SU-DHL-6 (cell line): ENCODE measurements around the gene SCUBE1.

Experiments
- H2AFZ ChIP-seq: fragments of 200-600 bp; sonication (generic); 2 replicates; pipeline ENCODE4 v1.6.1; 2014; ENCODE audit warnings: low read depth, mild to moderate bottlenecking, moderate library complexity, mixed read lengths, antibody characterized with exemption, low read length; ENCODE audit not compliant: severe bottlenecking
- H3F3A ChIP-seq: fragments of 200-600 bp; shearing (Covaris generic); 2 replicates; pipeline ENCODE4 v1.6.0; 2016; ENCODE audit warnings: antibody characterized with exemption, mild to moderate bottlenecking; ENCODE audit not compliant: insufficient read depth
- H3K27ac ChIP-seq: fragments of 200-600 bp; sonication (generic); 2 replicates; pipeline ENCODE4 v1.5.1; 2016; ENCODE audit warnings: low read depth, mild to moderate bottlenecking, low read length, moderate library complexity, mixed read lengths
- H3K27me3 ChIP-seq: fragments of 200-600 bp; sonication (generic), shearing (Covaris generic); 2 replicates; pipeline ENCODE4 v1.6.0; 2014; ENCODE audit warnings: mild to moderate bottlenecking, low read length
- H3K36me3 ChIP-seq: fragments of 200-600 bp; sonication (generic); 2 replicates; pipeline ENCODE4 v1.6.1; 2014; ENCODE audit warnings: mild to moderate bottlenecking, low read length, mixed read lengths
- H3K4me2 ChIP-seq: fragments of 300-600, 200-600 bp; shearing (Covaris generic), sonication (generic); 2 replicates; pipeline ENCODE4 v1.6.0; 2014; ENCODE audit warnings: low read length, low read depth, mild to moderate bottlenecking; ENCODE audit not compliant: poor library complexity, severe bottlenecking
- H3K4me3 ChIP-seq: fragments of 200-600 bp; sonication (generic); 2 replicates; pipeline ENCODE4 v1.5.1; 2014; ENCODE audit warnings: antibody characterized with exemption, low read length, mild to moderate bottlenecking, mixed read lengths; ENCODE audit not compliant: insufficient read depth, poor library complexity, severe bottlenecking
- H3K79me2 ChIP-seq: fragments of 200-600 bp; sonication (generic); 2 replicates; pipeline ENCODE4 v1.6.1; 2014; ENCODE audit warnings: mild to moderate bottlenecking, low read length, moderate library complexity; ENCODE audit not compliant: insufficient read depth
- H3K9ac ChIP-seq: fragments of 200-600 bp; sonication (generic); 2 replicates; pipeline ENCODE4 v1.7.0; 2014; ENCODE audit warnings: mild to moderate bottlenecking, low read length
- H3K9me2 ChIP-seq: fragments of 200-600 bp; sonication (generic); replicated peaks from 2 replicates; pipeline ENCODE4 v1.6.1; 2014; ENCODE audit warnings: low read length; ENCODE audit not compliant: insufficient read depth
- H3K9me3 ChIP-seq: fragments of 200-600 bp; sonication (generic); 2 replicates; pipeline ENCODE4 v1.6.1; 2014; ENCODE audit warnings: low read length, mixed read lengths; ENCODE audit not compliant: insufficient read depth
- H4K20me1 ChIP-seq: fragments of 200-600 bp; sonication (generic); 2 replicates; pipeline ENCODE4 v1.6.1; 2014; ENCODE audit warnings: low read depth, mild to moderate bottlenecking, antibody characterized with exemption, low read length, moderate library complexity, mixed read lengths
- CTCF ChIP-seq: fragments of 200-600 bp; sonication (generic); IDR thresholded peaks from one replicate; pipeline ENCODE4 v1.5.1; 2017; ENCODE audit warnings: antibody characterized with exemption, mild to moderate bottlenecking, low read length, moderate library complexity; ENCODE audit not compliant: insufficient read depth, poor library complexity, severe bottlenecking
- EZH2phosphoT487 ChIP-seq: fragments of 200-600 bp; sonication (generic), shearing (Covaris generic); conservative IDR thresholded peaks from 2 replicates; pipeline ENCODE4 v1.6.1; 2018; ENCODE audit warnings: mild to moderate bottlenecking, antibody characterized with exemption, low read length, moderate library complexity, mixed read lengths

SCUBE1 gene

GRCh38 chr22:43266076-43266475 lies 77.1 kb downstream of the SCUBE1 start:
- no peaks in the 10 kb centered on the region for H3K9me2 ChIP-seq
- TF ChIP-seq EZH2phosphoT487, result no peak
- no peak for TF ChIP-seq CTCF
- H3K36me3 ChIP-seq, result no peaks in the 10 kb centered on the region
- no peaks in the 10 kb centered on the region for H3K9me3 ChIP-seq
- H3K27me3 ChIP-seq, result no peaks in the 10 kb centered on the region; the same call in 1 of the 2 replicates
- no peak overlapping the region for H3K9ac ChIP-seq
- no peaks in the 10 kb centered on the region for H3K79me2 ChIP-seq
- H2AFZ ChIP-seq, result no peak overlapping the region
- H3K4me3 ChIP-seq, result no peak overlapping the region
- H3K27ac ChIP-seq, result no peak overlapping the region
- H3K4me2 ChIP-seq, result no peak overlapping the region
- H4K20me1 ChIP-seq, result no peaks in the 10 kb centered on the region
- no peaks in the 10 kb centered on the region for H3F3A ChIP-seq

- no peak overlapping the region for H2AFZ ChIP-seq
Measured at GRCh38 chr22:43263645-43264514, 79.3 kb downstream of the SCUBE1 start.

GRCh38 chr22:43262990-43263644 lies 80.1 kb downstream of the SCUBE1 start:
- Histone ChIP-seq H3K79me2 (no peaks in the 10 kb centered on the region), H3K27ac (no peak overlapping the region), H3K9me3 (no peaks in the 10 kb centered on the region), H3K4me3 (no peak overlapping the region), H3F3A (no peaks in the 10 kb centered on the region), H3K9me2 (no peaks in the 10 kb centered on the region), H3K9ac (no peak overlapping the region), H3K4me2 (no peak overlapping the region), H2AFZ (no peak overlapping the region), H4K20me1 (no peaks in the 10 kb centered on the region), H3K36me3 (no peaks in the 10 kb centered on the region), H3K27me3 (no peaks in the 10 kb centered on the region; the same call in 1 of the 2 replicates)
- TF ChIP-seq CTCF, result no peak
- TF ChIP-seq EZH2phosphoT487, result no peak

More at GRCh38 chr22:43263645-43264514, 79.3 kb downstream of the SCUBE1 start:
- Histone ChIP-seq H3K27me3 (no peaks in the 10 kb centered on the region; the same call in 1 of the 2 replicates), H3K4me2 (no peak overlapping the region), H3K79me2 (no peaks in the 10 kb centered on the region), H3K4me3 (no peak overlapping the region), H3K9me3 (no peaks in the 10 kb centered on the region), H3F3A (no peaks in the 10 kb centered on the region), H3K27ac (no peak overlapping the region), H3K9ac (no peak overlapping the region), H3K9me2 (no peaks in the 10 kb centered on the region), H4K20me1 (no peaks in the 10 kb centered on the region), H3K36me3 (no peaks in the 10 kb centered on the region)
- TF ChIP-seq EZH2phosphoT487 (no peak), CTCF (no peak)
